PC-9 (cell line): Measurements from ENCODE around the gene FOXP1.

ENCODE experiments used
- EZH2 ChIP-seq: fragments of 200-600 bp; sonication (generic); IDR thresholded peaks from 2 replicates; pipeline ENCODE4 v1.8.0; 2017; ENCODE audit warnings: antibody characterized with exemption, low read depth
- TF ChIP-seq, protein P1 (sequence below): fragments of 200-600 bp; sonication (generic); conservative IDR thresholded peaks from 2 replicates; pipeline ENCODE4 v1.6.1; 2017; ENCODE audit warnings: mixed run types, antibody characterized with exemption, mild to moderate bottlenecking, moderate library complexity

DNA sequence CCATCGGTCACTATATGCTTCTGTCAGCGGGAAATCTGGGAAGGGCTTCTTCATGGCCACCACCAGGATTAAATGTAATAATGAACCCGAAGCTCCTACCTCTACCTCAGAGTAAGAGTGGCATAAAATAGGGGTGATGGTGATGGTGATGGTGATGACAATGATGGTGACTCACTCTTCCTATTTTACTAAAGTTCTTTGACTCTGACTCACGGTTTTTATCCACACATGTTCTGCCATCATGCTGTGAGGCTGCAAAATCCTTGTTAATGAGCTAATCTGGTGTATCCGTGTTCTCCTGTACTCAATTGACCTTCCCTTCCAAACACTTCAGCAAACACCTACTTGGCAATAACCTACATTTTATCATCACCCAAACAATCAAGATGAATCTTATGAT lies 18.3 kb upstream of the FOXP1 start:
- TF ChIP-seq, protein P1, sequence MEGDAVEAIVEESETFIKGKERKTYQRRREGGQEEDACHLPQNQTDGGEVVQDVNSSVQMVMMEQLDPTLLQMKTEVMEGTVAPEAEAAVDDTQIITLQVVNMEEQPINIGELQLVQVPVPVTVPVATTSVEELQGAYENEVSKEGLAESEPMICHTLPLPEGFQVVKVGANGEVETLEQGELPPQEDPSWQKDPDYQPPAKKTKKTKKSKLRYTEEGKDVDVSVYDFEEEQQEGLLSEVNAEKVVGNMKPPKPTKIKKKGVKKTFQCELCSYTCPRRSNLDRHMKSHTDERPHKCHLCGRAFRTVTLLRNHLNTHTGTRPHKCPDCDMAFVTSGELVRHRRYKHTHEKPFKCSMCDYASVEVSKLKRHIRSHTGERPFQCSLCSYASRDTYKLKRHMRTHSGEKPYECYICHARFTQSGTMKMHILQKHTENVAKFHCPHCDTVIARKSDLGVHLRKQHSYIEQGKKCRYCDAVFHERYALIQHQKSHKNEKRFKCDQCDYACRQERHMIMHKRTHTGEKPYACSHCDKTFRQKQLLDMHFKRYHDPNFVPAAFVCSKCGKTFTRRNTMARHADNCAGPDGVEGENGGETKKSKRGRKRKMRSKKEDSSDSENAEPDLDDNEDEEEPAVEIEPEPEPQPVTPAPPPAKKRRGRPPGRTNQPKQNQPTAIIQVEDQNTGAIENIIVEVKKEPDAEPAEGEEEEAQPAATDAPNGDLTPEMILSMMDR = no peak
- TF ChIP-seq EZH2 = no peak
